NCI-H2107 treated with DMSO at 0.1 percent for 48 hours (cell line): ENCODE measurements around the gene KIRREL3.

Experiments used
- DNase-seq: peaks from one replicate; lab custom pipeline; 2025; ENCODE audit not compliant: unreplicated experiment; lab: John Stamatoyannopoulos, UW

The KIRREL3 gene

GRCh38 chr11:126718276-126718675 lies 282.3 kb downstream of the KIRREL3 start:
- DNase-seq, result no peak

GRCh38 chr11:126716456-126717083 lies 284.0 kb downstream of the KIRREL3 start:
- DNase-seq, result no peak

DNA sequence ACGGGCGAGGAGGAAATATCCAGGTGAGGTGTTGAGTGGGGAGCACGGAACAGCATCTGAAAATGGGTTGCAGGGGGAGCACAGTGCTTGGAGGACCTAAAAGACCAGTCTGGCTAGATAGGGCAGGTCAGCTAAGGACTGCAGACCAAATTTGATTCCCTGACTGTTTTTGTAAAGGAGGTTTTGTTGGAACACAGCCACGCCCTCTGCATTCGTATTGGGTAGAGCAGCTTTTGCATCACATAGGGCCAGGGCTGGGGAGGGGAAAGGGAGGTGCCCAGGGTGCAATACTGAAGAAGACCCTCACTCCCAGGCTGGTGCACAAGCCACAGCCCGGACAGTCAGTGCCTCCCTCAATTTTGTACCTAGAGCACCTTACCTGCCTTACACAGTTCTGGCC lies 286.8 kb downstream of the KIRREL3 start:
- DNase-seq, result no peak

GRCh38 chr11:126711977-126712625 lies 288.5 kb downstream of the KIRREL3 start:
- DNase-seq, result no peak

DNA sequence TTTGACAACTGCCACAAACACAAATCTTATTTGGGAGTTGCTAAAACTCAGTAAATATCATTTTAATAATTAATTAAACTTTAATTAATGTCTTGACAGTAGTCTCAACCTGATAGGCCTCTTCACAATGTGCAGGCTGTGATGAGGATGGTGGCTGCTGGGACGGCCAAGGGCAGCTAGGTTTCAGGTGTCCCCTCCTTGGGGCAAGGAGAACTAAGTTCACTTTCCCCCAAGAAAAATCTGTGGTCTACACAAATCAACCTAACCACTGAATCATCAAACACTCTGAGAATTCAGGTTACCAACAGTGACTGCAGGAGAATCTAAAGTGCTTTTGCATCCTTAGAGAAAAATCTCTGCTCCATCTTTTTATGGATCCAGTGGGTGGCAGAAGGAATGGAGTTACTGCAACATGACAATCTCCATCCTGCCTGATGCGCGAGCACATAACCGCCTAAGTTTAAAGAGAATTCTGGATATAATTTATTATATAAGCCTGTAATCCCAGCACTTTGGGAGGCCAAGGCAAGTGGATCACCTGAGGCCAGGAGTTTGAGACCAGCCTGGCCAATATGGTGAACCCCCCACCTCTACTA lies 289.7 kb downstream of the KIRREL3 start:
- no peak for DNase-seq

DNA sequence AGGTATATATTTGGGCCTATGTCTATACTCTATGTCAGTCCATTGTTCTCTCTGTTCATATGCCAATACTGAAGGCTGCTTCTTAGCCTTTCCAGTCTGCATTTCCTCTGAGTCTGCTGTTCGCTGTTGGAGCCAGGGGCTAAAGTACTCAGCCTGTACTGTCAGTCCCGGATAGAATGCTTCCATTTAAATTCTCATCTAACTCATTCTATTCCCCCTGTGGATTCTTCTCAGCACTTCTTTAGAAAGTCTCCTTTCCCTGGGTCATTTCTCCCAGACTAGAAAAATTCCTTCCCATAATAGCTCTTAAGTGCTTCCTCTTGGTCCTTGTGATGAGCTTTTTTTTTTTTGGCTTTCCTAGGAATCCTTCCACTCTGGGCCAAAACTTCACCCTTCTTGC lies 293.1 kb downstream of the KIRREL3 start:
- no peak for DNase-seq

DNA sequence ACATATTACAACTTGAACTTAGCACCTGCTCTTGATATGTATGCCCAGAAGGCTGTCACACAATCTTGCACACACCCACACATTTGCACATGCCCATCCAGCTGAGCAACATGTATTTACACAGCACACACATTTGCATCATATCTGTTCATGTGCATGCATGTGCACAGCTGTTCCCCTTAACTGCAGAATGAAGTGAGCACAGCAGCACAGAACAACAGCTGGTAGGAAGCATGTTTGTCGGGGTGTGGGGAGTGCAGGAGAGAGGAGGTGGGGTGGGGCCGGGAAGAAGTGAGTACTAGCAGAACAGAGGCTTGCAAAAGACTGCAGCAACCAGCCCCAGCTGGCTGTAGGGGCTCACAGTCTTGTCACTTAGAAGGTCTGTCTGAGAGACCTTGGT lies 296.5 kb downstream of the KIRREL3 start:
- no peak for DNase-seq

- DNase-seq, result no peak
Observed at GRCh38 chr11:126703662-126704061, 296.9 kb downstream of the KIRREL3 start.

GRCh38 chr11:126702987-126703386 lies 297.6 kb downstream of the KIRREL3 start:
- DNase-seq, result no peak

DNA sequence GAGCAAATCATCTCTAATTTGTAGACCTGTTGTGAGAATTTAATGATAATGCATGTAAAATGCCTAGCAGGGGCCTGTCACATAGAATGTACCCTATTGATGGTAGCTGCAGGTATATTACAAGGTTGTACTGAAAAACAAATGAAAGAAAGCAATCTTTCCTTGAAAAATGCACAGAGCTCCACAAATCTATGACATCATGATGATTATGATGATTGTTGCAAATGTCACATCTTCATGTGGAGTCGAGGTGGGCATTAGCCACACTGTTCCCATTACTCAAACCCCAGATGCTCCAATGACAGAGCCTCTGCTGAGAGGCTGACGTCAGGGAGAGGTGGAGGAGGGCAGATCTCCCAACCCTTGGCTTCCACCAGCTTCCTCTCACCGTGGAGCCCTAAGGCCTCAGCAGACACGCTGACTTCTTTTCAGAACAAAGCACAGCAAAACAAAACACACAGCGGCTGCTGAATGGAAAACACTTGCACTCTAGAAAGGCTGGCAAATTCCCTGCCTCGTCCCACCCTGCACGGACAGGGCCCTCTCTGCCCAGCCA lies 298.3 kb downstream of the KIRREL3 start:
- no peak for DNase-seq

- DNase-seq, result no peak
Observed at GRCh38 chr11:126701520-126701897, 299.1 kb downstream of the KIRREL3 start.

- no peak for DNase-seq
Observed at GRCh38 chr11:126700768-126701519, 299.6 kb downstream of the KIRREL3 start.

GRCh38 chr11:126698576-126698975 lies 302.0 kb downstream of the KIRREL3 start:
- DNase-seq, result no peak

DNA sequence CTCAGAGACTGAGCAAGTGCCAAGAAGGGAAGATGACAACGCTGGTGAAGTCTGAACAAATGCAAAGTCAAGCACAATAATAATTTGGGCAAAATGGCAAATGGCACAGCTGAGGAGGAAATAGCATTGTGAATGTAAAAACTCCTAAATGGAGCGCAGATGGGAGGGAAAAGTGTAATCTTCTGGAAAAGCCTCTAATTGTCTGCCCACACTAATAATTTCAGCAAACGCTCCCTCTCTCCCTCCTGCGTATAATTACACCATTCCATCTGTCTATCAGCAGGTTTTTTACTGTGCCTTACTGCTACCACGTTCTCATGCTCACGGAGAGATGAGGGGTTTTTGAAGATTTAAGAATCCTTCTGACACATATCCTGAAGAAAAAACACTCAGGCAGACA lies 302.6 kb downstream of the KIRREL3 start:
- DNase-seq, result no peak

- no peak for DNase-seq
Observed at GRCh38 chr11:126696982-126697381, 303.6 kb downstream of the KIRREL3 start.

DNA sequence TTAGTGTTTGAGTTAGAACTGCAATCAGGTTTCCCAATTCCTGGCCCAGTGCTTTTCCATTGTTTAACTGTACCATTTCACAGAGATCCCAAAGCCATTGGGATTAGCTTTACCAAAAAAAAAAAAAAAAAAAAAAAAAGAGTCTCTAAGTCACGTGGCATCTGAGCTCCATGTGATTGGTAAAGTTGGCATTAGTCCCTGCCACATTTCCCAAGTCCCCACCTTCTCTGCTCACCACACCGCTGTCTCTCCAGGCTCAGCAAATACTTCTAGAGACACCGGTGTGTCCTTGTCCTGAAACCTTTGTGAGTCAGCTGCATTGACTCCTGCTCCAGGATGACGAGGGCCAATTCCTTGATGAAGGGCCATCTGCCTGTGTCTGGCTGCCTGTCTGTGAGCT lies 305.3 kb downstream of the KIRREL3 start:
- DNase-seq, result no peak

GRCh38 chr11:126694065-126694625 lies 306.4 kb downstream of the KIRREL3 start:
- no peak for DNase-seq

DNA sequence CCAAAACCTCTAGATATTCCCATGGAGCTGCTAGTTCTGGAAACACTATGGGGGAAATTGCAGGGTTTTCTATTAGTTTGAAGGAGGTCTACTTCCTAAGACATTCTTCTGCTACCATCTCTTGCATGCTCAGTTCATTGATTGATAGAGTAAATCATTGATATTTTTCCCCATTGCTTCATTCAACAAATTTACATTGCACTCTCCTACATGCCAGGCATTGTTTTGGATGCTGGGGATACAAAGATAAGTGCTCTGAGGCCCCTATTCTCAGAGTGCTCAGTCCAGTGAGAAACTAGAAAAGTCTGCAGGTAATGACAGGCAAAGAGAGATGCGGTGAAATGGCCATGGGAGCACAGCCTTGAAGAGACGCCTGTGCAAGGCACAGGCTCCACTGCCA lies 313.1 kb downstream of the KIRREL3 start:
- DNase-seq, result no peak

DNA sequence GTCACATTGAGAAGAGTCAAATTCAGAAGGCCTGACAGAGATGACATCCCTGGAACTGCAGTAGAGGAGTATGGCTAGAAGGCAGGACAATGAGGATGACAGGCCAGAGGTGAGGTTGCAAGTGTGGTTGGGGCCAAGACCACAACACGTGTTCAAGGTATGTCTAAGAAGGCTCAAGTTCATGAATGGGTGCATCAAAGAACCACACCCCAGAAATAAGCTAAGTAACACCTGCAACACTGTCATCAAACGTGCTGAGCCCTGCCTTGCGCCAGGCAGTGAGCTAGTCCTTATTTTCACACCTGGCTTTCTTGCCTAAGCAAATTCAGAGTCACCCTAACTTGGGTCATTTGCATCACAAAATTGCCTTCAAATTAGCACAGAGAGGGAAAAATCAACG lies 313.6 kb downstream of the KIRREL3 start:
- DNase-seq, result no peak

DNA sequence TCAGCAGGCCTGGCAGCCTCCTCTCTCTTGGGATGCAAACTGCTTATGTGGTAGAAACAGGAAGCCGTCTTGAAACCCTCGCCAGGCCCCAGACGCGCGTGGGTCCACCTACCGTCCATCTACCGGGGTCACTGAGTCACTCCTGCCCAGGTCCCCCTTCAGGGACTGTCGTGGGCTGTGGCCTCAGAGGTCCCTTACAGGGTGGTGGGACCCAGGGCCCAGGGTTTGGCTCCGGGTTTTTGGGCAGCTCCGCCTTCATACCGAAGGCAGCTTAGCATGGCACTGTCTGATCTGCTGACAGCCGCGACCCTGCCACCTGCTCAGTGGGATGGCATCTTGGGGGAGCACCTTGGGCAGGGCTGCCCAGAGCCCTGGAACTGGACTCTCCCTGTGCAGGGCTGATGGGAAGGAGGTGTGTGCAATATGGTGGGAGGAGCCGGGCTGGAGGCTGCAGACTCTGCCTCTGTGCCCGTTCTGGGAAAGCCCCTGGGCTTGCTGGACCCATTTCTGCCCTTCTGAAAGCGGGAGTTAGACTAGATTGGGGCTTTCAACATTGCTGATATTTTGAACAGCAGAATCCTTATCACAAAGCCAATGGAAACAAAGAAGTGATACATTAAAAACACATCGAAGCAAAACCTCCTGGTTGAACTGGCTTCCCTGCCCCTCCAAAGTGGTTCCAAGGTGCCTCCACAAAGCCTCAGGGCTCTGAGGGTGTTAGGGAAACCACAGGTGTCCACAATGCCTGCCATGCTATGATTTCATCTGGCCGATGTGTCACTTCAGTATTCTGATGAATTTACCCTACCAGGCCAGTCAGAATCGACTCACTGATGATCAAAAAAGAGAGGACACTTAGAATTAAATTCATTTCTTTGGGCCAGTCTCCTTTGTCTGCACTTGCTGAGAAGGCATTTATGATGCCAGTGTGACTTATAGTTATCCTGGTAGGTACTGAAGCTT lies 316.5 kb downstream of the KIRREL3 start:
- DNase-seq, result no peak
